Right lobe of liver (tissue), 4 donors: ENCODE data around the gene KIF13A.
"Not testable (repeated sequence)": the region's sequence is repeated elsewhere in the genome, so short reads cannot be mapped to it uniquely, and the experiment has no call there.

ENCODE experiments used
- CTCF ChIP-seq, 4 donors: fragments of 200-600 bp in 3 of 4; fragments of 450-650 bp in 1 of 4; IDR thresholded peaks; one replicate each; pipeline versions ENCODE4 v1.5.1 to v1.8.0; 2016 to 2022; ENCODE audit warnings: antibody characterized with exemption in 4 of 4, mild to moderate bottlenecking in 2 of 4
- POLR2A ChIP-seq: fragments of 450-650 bp; IDR thresholded peaks from one replicate; pipeline ENCODE4 v1.6.1; 2017; ENCODE audit warnings: antibody characterized with exemption, mild to moderate bottlenecking
- donor health status: DM: no; HTN: no; CAD: no.
- donor health status: DM: no; HTN: no; CAD: no.
- donor health status: DM: no; HTN: yes; CAD: no.

DNA sequence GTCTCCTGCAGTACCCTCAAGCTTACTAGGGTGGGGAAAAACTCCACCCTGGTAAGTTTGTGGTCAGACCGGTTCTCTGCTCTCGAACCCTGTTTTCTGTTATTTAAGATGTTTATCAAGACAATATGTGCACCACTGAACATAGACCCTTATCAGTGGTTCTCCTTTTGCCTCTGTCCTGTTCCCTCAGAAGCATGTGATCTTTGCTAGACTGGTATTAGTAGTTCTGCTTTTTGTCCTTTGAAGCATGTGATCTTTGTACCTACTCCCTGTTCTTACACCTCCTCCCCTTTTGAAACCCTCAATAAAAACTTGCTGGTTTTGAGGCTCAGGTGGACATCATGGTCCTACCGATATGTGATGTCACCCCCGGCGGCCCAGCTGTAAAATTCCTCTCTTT, 180.0 kb downstream of the KIF13A start:
- TF ChIP-seq CTCF (IDR thresholded peaks at IDR 0.05); POLR2A: not testable (repeated sequence)
